Mucosa of descending colon (tissue), 3 donors: ENCODE measurements around the gene LAIR1. TPM values are rescaled to one million over a fixed set of nuclear protein-coding genes. Genes with fewer than 3 reads are reported as not detected.
A peak's percentile ranks its signal among the peaks of the same experiment; 100 is the strongest.

ENCODE experiments used
- ATAC-seq: fragments of 200-7000 bp; cut with Tn5 transposase; one replicate; pipeline ENCODE4 v1.9.1; 2020; ENCODE audit warnings: mild to moderate bottlenecking, moderate library complexity
- DNase-seq, 3 donors: peaks; one replicate each; pipeline ENCODE4 v3.0.0-alpha.2; 2020
- H3K36me3 ChIP-seq: fragments of 200-600 bp; one replicate; pipeline ENCODE4 v1.8.0; 2021; ENCODE audit warnings: low read depth, mild to moderate bottlenecking
- H3K4me1 ChIP-seq: fragments of 200-600 bp; one replicate; pipeline ENCODE4 v1.8.0; 2021; ENCODE audit warnings: low read depth, mild to moderate bottlenecking
- H3K4me3 ChIP-seq: fragments of 200-600 bp; one replicate; pipeline ENCODE4 v1.8.0; 2021; ENCODE audit warnings: mild to moderate bottlenecking
- H3K9me3 ChIP-seq: fragments of 200-600 bp; one replicate; pipeline ENCODE4 v1.8.0; 2021; ENCODE audit warnings: mild to moderate bottlenecking
- intact Hi-C, 2 donors: fragments of 100-400 bp; cut with DNase I in 1 of 2; cut with micrococcal nuclease in 1 of 2; formaldehyde crosslinking; loops; one replicate each; pipeline versions ENCODE4 v1.11.0 to v1.11.1; 2022; cut with DNase I, micrococcal nuclease
- total RNA-seq, 3 donors: library from RNA; stranded (reverse); fragmentation: NEBNext Ultra II Directional in 2 of 3; extraction: Animal tissue kit (Norgen Biotek cat#: 25700) in 2 of 3; gene quantifications; one replicate each; pipeline versions ENCODE4 v1.2.1 to v1.2.4, GENCODE V29; 2021 to 2023
- TF ChIP-seq, protein P1 (sequence below): fragments of 200-600 bp; IDR thresholded peaks from one replicate; pipeline ENCODE4 v1.8.0; 2022; ENCODE audit warnings: antibody characterized with exemption, mild to moderate bottlenecking
- donor health status: DM: no; HTN: no; CAD: no; lungs with moderate emphysema.
- donor health status: DM: no; HTN: no; CAD: no.
- donor health status: DM: no; HTN: yes; CAD: no.

The LAIR1 gene
- total RNA-seq, 3 donors from 2014 or later, result 5.4 to 26.7 (median 17.1) TPM

GRCh38 chr19:54335979-54336892 lies 28.5 kb downstream of the LAIR1 start:
- DNase-seq, result no peak
- TF ChIP-seq, protein P1, sequence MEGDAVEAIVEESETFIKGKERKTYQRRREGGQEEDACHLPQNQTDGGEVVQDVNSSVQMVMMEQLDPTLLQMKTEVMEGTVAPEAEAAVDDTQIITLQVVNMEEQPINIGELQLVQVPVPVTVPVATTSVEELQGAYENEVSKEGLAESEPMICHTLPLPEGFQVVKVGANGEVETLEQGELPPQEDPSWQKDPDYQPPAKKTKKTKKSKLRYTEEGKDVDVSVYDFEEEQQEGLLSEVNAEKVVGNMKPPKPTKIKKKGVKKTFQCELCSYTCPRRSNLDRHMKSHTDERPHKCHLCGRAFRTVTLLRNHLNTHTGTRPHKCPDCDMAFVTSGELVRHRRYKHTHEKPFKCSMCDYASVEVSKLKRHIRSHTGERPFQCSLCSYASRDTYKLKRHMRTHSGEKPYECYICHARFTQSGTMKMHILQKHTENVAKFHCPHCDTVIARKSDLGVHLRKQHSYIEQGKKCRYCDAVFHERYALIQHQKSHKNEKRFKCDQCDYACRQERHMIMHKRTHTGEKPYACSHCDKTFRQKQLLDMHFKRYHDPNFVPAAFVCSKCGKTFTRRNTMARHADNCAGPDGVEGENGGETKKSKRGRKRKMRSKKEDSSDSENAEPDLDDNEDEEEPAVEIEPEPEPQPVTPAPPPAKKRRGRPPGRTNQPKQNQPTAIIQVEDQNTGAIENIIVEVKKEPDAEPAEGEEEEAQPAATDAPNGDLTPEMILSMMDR, result no peak
- intact Hi-C loops, result loop anchor here in 1 of 2 donors (10.0 kb wide), 1 partner anchor 59 kb away; no protein-coding TSS in a partner anchor

GRCh38 chr19:54335164-54335563 lies 29.6 kb downstream of the LAIR1 start:
- H3K4me1 ChIP-seq, result no peaks in the 10 kb centered on the region
- DNase-seq, result no peak
- TF ChIP-seq, protein P1, result no peak
- intact Hi-C loops, result loop anchor here in 1 of 2 donors (10.0 kb wide), 1 partner anchor 60 kb away; no protein-coding TSS in a partner anchor
- no peak overlapping the region for H3K4me3 ChIP-seq
- ATAC-seq, result no peak
- no peaks in the 10 kb centered on the region for H3K36me3 ChIP-seq
- no peaks in the 10 kb centered on the region for H3K9me3 ChIP-seq

More at GRCh38 chr19:54335979-54336892, 28.5 kb downstream of the LAIR1 start:
- H3K9me3 ChIP-seq, result no peaks in the 10 kb centered on the region
- peak; percentile 11 for ATAC-seq
- no peaks in the 10 kb centered on the region for H3K4me1 ChIP-seq
- H3K4me3 ChIP-seq, result no peak overlapping the region
- H3K36me3 ChIP-seq, result no peaks in the 10 kb centered on the region

- Histone ChIP-seq H3K4me3 (no peak overlapping the region), H3K36me3 (no peaks in the 10 kb centered on the region), H3K9me3 (no peaks in the 10 kb centered on the region), H3K4me1 (no peaks in the 10 kb centered on the region)
- ATAC-seq (no peak), DNase-seq (no peak)
- intact Hi-C loops, result loop anchor here in 1 of 2 donors (10.0 kb wide), 1 partner anchor 61 kb away; no protein-coding TSS in a partner anchor
- TF ChIP-seq, protein P1, result no peak
Measured at GRCh38 chr19:54333586-54334298, 31.0 kb downstream of the LAIR1 start.

DNA sequence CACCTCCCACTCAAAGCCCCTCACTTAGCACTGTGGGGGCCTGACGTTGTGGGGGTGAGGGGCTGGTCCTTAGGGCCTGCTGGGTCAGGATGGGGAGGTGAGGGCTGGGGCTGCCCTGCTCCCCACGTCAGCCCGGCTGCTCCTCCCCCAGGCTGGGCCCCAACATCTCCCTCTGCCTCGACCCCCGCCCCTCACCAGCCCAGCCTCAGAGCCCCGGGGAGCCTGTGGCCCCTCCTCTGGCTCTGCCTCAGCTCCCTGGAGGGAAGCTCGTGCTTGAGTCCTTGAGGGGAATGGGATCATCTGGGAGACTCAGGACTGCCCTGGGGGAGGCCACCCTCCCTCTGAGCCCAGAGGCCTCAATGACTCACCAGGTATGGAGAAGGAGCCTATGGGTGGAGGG lies 32.6 kb downstream of the LAIR1 start:
- intact Hi-C loops, result loop anchor here in 1 of 2 donors (10.0 kb wide), 1 partner anchor 63 kb away; no protein-coding TSS in a partner anchor
- no peak for ATAC-seq
- no peak for DNase-seq
- no peaks in the 10 kb centered on the region for H3K9me3 ChIP-seq
- H3K4me3 ChIP-seq, result no peak overlapping the region
- H3K36me3 ChIP-seq, result no peaks in the 10 kb centered on the region
- TF ChIP-seq, protein P1, result no peak
- H3K4me1 ChIP-seq, result no peaks in the 10 kb centered on the region

DNA sequence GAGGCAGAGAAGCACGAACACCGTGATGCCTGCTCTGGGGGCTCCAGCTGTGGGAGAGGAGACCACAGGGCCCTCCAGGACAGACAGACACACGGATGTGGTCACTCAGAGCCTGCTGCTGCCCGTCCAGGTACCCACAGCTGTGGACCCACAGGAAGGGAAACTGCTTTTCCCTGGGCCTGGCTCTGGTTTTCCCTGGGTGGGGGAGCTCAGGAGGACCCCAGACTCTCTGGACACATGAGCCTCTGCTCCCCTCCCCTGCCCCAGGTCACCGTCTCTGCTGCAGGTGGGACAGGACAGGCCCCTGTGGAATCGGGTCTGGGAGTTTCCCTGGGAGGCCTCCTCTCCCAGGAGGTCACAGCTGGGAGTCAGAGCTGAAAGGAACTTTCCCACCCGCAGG lies 33.1 kb downstream of the LAIR1 start:
- H3K4me1 ChIP-seq, result no peaks in the 10 kb centered on the region
- no peak overlapping the region for H3K4me3 ChIP-seq
- intact Hi-C loops, result loop anchor here in 1 of 2 donors (10.0 kb wide), 1 partner anchor 63 kb away; no protein-coding TSS in a partner anchor
- no peak for DNase-seq
- no peaks in the 10 kb centered on the region for H3K36me3 ChIP-seq
- TF ChIP-seq, protein P1, result no peak
- H3K9me3 ChIP-seq, result no peaks in the 10 kb centered on the region
- no peak for ATAC-seq
